KMS-11 (cell line): ENCODE data around the gene OLFML2B.

Experiments
- H2AFZ ChIP-seq: fragments of 200-600 bp; sonication (generic); 2 replicates; pipeline ENCODE4 v1.6.1; 2016; ENCODE audit warnings: antibody characterized with exemption, mixed run types, low read depth
- H3K27ac ChIP-seq: fragments of 200-600 bp; sonication (generic); 2 replicates; pipeline ENCODE4 v1.6.1; 2016; ENCODE audit warnings: mild to moderate bottlenecking, mixed run types
- H3K27me3 ChIP-seq: fragments of 200-600 bp; sonication (generic); 2 replicates; pipeline ENCODE4 v1.6.1; 2017; ENCODE audit warnings: mild to moderate bottlenecking, low read depth, mixed run types, moderate library complexity; ENCODE audit not compliant: insufficient read depth
- H3K36me3 ChIP-seq: fragments of 200-600 bp; sonication (generic); 2 replicates; pipeline ENCODE4 v1.6.1; 2017; ENCODE audit warnings: mild to moderate bottlenecking, mixed run types; ENCODE audit not compliant: insufficient read depth
- H3K4me1 ChIP-seq: fragments of 200-600 bp; sonication (generic); 2 replicates; pipeline ENCODE4 v1.6.1; 2016; ENCODE audit warnings: mild to moderate bottlenecking, low read depth, mixed run types; ENCODE audit not compliant: poor library complexity, severe bottlenecking
- H3K4me2 ChIP-seq: fragments of 200-600 bp; sonication (generic); 2 replicates; pipeline ENCODE4 v1.7.0; 2016; ENCODE audit warnings: mild to moderate bottlenecking, mixed run types
- H3K4me3 ChIP-seq: fragments of 200-600 bp; sonication (generic); IDR thresholded peaks from 2 replicates; pipeline ENCODE4 v1.6.1; 2017; ENCODE audit warnings: low read depth, low read length, mixed read lengths; ENCODE audit not compliant: insufficient read depth
- H3K79me2 ChIP-seq: fragments of 200-600 bp; sonication (generic); 2 replicates; pipeline ENCODE4 v1.6.1; 2016; ENCODE audit warnings: low read depth, mixed run types; ENCODE audit not compliant: insufficient read depth
- H3K9ac ChIP-seq: fragments of 200-600 bp; sonication (generic); 2 replicates; pipeline ENCODE4 v1.6.1; 2016; ENCODE audit warnings: mild to moderate bottlenecking, mixed run types
- H4K20me1 ChIP-seq: fragments of 200-600 bp; sonication (generic); 2 replicates; pipeline ENCODE4 v1.6.1; 2016; ENCODE audit warnings: mild to moderate bottlenecking, mixed run types; ENCODE audit not compliant: insufficient read depth
- CTCF ChIP-seq: fragments of 200-600 bp; sonication (generic); conservative IDR thresholded peaks from 2 replicates; pipeline ENCODE4 v1.6.1; 2017; ENCODE audit warnings: low read depth, mild to moderate bottlenecking, antibody characterized with exemption, low read length, moderate library complexity, mixed read lengths

Gene OLFML2B

GRCh38 chr1:162009501-162010174 lies 14.0 kb downstream of the OLFML2B start:
- TF ChIP-seq CTCF: no peak

DNA sequence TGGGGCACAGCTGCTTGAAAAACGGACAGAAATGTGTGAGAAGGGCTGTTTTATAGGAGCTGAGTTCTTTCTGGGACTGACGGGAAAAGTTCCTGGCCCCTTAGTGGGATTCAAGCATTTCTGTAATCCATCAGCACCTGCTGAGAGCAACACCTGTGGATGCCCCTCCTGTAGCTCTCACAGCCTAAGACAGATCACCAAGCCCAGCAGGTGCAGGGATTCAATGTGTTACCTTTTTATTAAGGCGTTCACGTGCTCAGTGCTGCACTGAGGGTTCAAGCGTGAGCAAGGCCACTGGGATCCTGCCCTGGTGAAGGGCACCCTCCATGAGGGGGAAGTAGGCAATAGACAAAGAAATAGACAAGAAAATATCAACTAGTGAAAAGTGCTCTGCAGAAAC lies 14.9 kb downstream of the OLFML2B start:
- Histone ChIP-seq H3K9ac (no peak overlapping the region), H3K79me2 (no peaks in the 10 kb centered on the region), H3K27me3 (no peaks in the 10 kb centered on the region), H3K4me3 (no peak overlapping the region), H2AFZ (no peak overlapping the region), H3K4me1 (peaks cover 97% of the 10 kb centered on the region), H3K36me3 (no peaks in the 10 kb centered on the region), H3K4me2 (peak overlapping the region; percentile 0; the same call in 1 of the 2 replicates), H3K27ac (no peak overlapping the region), H4K20me1 (no peaks in the 10 kb centered on the region)
- TF ChIP-seq CTCF: no peak

More at GRCh38 chr1:162009501-162010174, 14.0 kb downstream of the OLFML2B start:
- Histone ChIP-seq H3K27ac (peak overlapping the region; percentile 20; the same call in 1 of the 2 replicates), H3K36me3 (no peaks in the 10 kb centered on the region), H3K9ac (no peak overlapping the region), H4K20me1 (no peaks in the 10 kb centered on the region), H3K27me3 (no peaks in the 10 kb centered on the region), H3K4me2 (peak overlapping the region; percentile 63; the same call in 1 of the 2 replicates), H2AFZ (no peak overlapping the region), H3K4me1 (peaks cover 90% of the 10 kb centered on the region), H3K79me2 (no peaks in the 10 kb centered on the region), H3K4me3 (no peak overlapping the region)

DNA sequence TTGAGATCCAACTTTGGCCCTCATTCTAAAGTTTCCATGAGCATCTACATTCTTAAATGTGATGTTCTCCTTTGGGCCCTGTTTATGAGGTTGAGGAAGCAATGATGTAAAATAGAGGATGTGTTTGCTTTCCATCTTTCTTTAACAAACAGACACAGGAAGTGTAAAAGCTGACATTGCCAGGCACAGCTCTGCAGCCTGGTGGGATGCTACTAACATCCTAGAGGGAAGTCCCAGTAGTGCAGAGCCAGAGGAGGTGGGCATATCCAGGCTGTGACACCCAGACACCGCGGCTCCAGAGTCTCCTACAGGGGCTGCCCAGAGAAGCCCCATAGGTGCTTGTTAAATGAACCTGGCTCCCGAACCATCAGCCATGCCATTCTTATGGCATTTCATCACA lies 16.2 kb downstream of the OLFML2B start:
- no peaks in the 10 kb centered on the region for H3K27me3 ChIP-seq
- H3K9ac ChIP-seq: no peak overlapping the region
- no peak for TF ChIP-seq CTCF
- no peaks in the 10 kb centered on the region for H3K79me2 ChIP-seq
- no peak overlapping the region for H3K27ac ChIP-seq
- no peaks in the 10 kb centered on the region for H4K20me1 ChIP-seq
- H3K4me1 ChIP-seq: peaks cover 100% of the 10 kb centered on the region
- H3K4me2 ChIP-seq: no peak overlapping the region
- no peak overlapping the region for H2AFZ ChIP-seq
- H3K4me3 ChIP-seq: no peak overlapping the region
- no peaks in the 10 kb centered on the region for H3K36me3 ChIP-seq

DNA sequence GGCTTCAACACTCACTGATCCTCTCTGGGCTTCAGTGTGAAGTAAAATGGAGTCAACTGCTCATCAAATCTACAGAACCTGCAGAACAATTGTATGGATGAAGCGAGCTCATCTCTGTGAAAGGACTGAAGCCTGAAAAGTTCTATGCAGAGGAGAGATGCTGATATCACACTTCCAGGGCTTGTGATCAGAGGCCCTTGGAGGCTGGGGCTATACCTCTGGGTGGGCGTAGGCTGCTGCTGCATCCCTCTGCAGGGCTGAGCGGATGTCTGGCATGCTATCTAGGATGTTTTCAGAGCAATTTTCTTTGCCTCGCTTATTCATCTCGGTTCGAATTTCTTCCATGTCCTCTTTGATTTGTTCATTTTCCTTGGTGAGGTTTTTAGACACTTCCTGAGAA lies 17.6 kb downstream of the OLFML2B start:
- H3K9ac ChIP-seq: no peak overlapping the region
- no peaks in the 10 kb centered on the region for H3K36me3 ChIP-seq
- no peaks in the 10 kb centered on the region for H4K20me1 ChIP-seq
- H3K27me3 ChIP-seq: no peaks in the 10 kb centered on the region
- H3K79me2 ChIP-seq: no peaks in the 10 kb centered on the region
- H2AFZ ChIP-seq: no peak overlapping the region
- peaks cover 98% of the 10 kb centered on the region for H3K4me1 ChIP-seq
- 0 out of 2 replicates have a peak overlapping the region, but pooled peaks have one; percentile 0 for H3K4me2 ChIP-seq
- peak overlapping the region; percentile 86; the same call in 1 of the 2 replicates for H3K27ac ChIP-seq
- no peak for TF ChIP-seq CTCF
- H3K4me3 ChIP-seq: no peak overlapping the region
